GM19438 (cell line): Measurements from ENCODE around the gene MON2.

Experiments used
- ATAC-seq: cut with Tn5 transposase; IDR thresholded peaks from one replicate; pipeline ENCODE4 v1.9.1; 2021; ENCODE audit warnings: low read depth; ENCODE audit not compliant: unreplicated experiment

The MON2 gene

GRCh38 chr12:62643486-62643885 lies 176.9 kb downstream of the MON2 start:
- no peak for ATAC-seq

GRCh38 chr12:62646566-62646965 lies 179.9 kb downstream of the MON2 start:
- no peak for ATAC-seq

- ATAC-seq: no peak
Observed at GRCh38 chr12:62647586-62647985, 181.0 kb downstream of the MON2 start.

- ATAC-seq: no peak
Observed at GRCh38 chr12:62649412-62650138, 182.9 kb downstream of the MON2 start.
